Measurements from ENCODE around the gene NLGN1.
"Not testable (repeated sequence)": the region's sequence is repeated elsewhere in the genome, so short reads cannot be mapped to it uniquely, and the experiment has no call there.

NLGN1 gene

GRCh38 chr3:174198199-174198598 is 800.7 kb downstream of the NLGN1 start:
- DNase-seq (ENCODE audit: insufficient read length), result no peak
- FAIRE-seq, result no peak
- TF ChIP-seq POLR2A (IDR thresholded peaks at IDR 0.05; ENCODE audit: low read depth, low read length) (no peak), POLR2AphosphoS5 (IDR thresholded peaks at IDR 0.05; ENCODE audit: low read depth, low read length) (no peak), TAF1 (IDR thresholded peaks at IDR 0.05; ENCODE audit: borderline replicate concordance, low read depth, low read length) (no peak)

GRCh38 chr3:174199696-174200095 is 802.2 kb downstream of the NLGN1 start:
- TF ChIP-seq POLR2A (IDR thresholded peaks at IDR 0.05; ENCODE audit: low read depth, low read length) (no peak), POLR2AphosphoS5 (IDR thresholded peaks at IDR 0.05; ENCODE audit: low read depth, low read length) (no peak), TAF1 (IDR thresholded peaks at IDR 0.05; ENCODE audit: borderline replicate concordance, low read depth, low read length) (no peak)
- no peak for FAIRE-seq
- no peak for DNase-seq (ENCODE audit: insufficient read length)

- FAIRE-seq, result no peak
- no peak for TF ChIP-seq POLR2AphosphoS5 (IDR thresholded peaks at IDR 0.05; ENCODE audit: low read depth, low read length)
- no peak for TF ChIP-seq TAF1 (IDR thresholded peaks at IDR 0.05; ENCODE audit: borderline replicate concordance, low read depth, low read length)
- TF ChIP-seq POLR2A (IDR thresholded peaks at IDR 0.05; ENCODE audit: low read depth, low read length), result no peak
These were observed 804.6 kb downstream of the NLGN1 start for GRCh38 chr3:174202116-174202515.

GRCh38 chr3:174202561-174202960 is 805.0 kb downstream of the NLGN1 start:
- TF ChIP-seq POLR2AphosphoS5 (IDR thresholded peaks at IDR 0.05; ENCODE audit: low read depth, low read length) (no peak), TAF1 (IDR thresholded peaks at IDR 0.05; ENCODE audit: borderline replicate concordance, low read depth, low read length) (no peak), POLR2A (IDR thresholded peaks at IDR 0.05; ENCODE audit: low read depth, low read length) (no peak)
- no peak for DNase-seq (ENCODE audit: insufficient read length)
- FAIRE-seq, result no peak

More at GRCh38 chr3:174202116-174202515, 804.6 kb downstream of the NLGN1 start:
- no peak for DNase-seq (ENCODE audit: insufficient read length)

- FAIRE-seq (no peak), DNase-seq (ENCODE audit: insufficient read length) (no peak)
- TF ChIP-seq TAF1 (IDR thresholded peaks at IDR 0.05; ENCODE audit: borderline replicate concordance, low read depth, low read length) (no peak), POLR2A (IDR thresholded peaks at IDR 0.05; ENCODE audit: low read depth, low read length) (no peak), POLR2AphosphoS5 (IDR thresholded peaks at IDR 0.05; ENCODE audit: low read depth, low read length) (no peak)
These were observed 807.2 kb downstream of the NLGN1 start for GRCh38 chr3:174204765-174205164.

- DNase-seq (ENCODE audit: insufficient read length) (no peak), FAIRE-seq (no peak)
- no peak for TF ChIP-seq POLR2A (IDR thresholded peaks at IDR 0.05; ENCODE audit: low read depth, low read length)
- no peak for TF ChIP-seq POLR2AphosphoS5 (IDR thresholded peaks at IDR 0.05; ENCODE audit: low read depth, low read length)
- no peak for TF ChIP-seq TAF1 (IDR thresholded peaks at IDR 0.05; ENCODE audit: borderline replicate concordance, low read depth, low read length)
These were observed 809.2 kb downstream of the NLGN1 start for GRCh38 chr3:174206607-174207192.

- DNase-seq (ENCODE audit: insufficient read length) (no peak), FAIRE-seq (no peak)
- no peak for TF ChIP-seq POLR2A (IDR thresholded peaks at IDR 0.05; ENCODE audit: low read depth, low read length)
- TF ChIP-seq TAF1 (IDR thresholded peaks at IDR 0.05; ENCODE audit: borderline replicate concordance, low read depth, low read length), result no peak
- no peak for TF ChIP-seq POLR2AphosphoS5 (IDR thresholded peaks at IDR 0.05; ENCODE audit: low read depth, low read length)
These were observed 810.6 kb downstream of the NLGN1 start for GRCh38 chr3:174208161-174208560.

- not testable (repeated sequence) for FAIRE-seq; DNase-seq (ENCODE audit: insufficient read length)
These were observed 814.4 kb downstream of the NLGN1 start for GRCh38 chr3:174211896-174212295.

- TF ChIP-seq POLR2AphosphoS5 (IDR thresholded peaks at IDR 0.05; ENCODE audit: low read depth, low read length) (no peak), POLR2A (IDR thresholded peaks at IDR 0.05; ENCODE audit: low read depth, low read length) (no peak), TAF1 (IDR thresholded peaks at IDR 0.05; ENCODE audit: borderline replicate concordance, low read depth, low read length) (no peak)
- FAIRE-seq (no peak), DNase-seq (ENCODE audit: insufficient read length) (no peak)
These were observed 817.9 kb downstream of the NLGN1 start for GRCh38 chr3:174215456-174215855.

- FAIRE-seq (no peak), DNase-seq (ENCODE audit: insufficient read length) (no peak)
- TF ChIP-seq TAF1 (IDR thresholded peaks at IDR 0.05; ENCODE audit: borderline replicate concordance, low read depth, low read length) (no peak), POLR2AphosphoS5 (IDR thresholded peaks at IDR 0.05; ENCODE audit: low read depth, low read length) (no peak), POLR2A (IDR thresholded peaks at IDR 0.05; ENCODE audit: low read depth, low read length) (no peak)
These were observed 818.5 kb downstream of the NLGN1 start for GRCh38 chr3:174216019-174216418.

- DNase-seq (ENCODE audit: insufficient read length) (no peak), FAIRE-seq (no peak)
These were observed 819.6 kb downstream of the NLGN1 start for GRCh38 chr3:174216946-174217718.

GRCh38 chr3:174218016-174218415 is 820.5 kb downstream of the NLGN1 start:
- TF ChIP-seq POLR2A (IDR thresholded peaks at IDR 0.05; ENCODE audit: low read depth, low read length) (no peak), TAF1 (IDR thresholded peaks at IDR 0.05; ENCODE audit: borderline replicate concordance, low read depth, low read length) (no peak), POLR2AphosphoS5 (IDR thresholded peaks at IDR 0.05; ENCODE audit: low read depth, low read length) (no peak)
- DNase-seq (ENCODE audit: insufficient read length) (no peak), FAIRE-seq (no peak)

More at GRCh38 chr3:174216946-174217718, 819.6 kb downstream of the NLGN1 start:
- TF ChIP-seq TAF1 (IDR thresholded peaks at IDR 0.05; ENCODE audit: borderline replicate concordance, low read depth, low read length) (no peak), POLR2AphosphoS5 (IDR thresholded peaks at IDR 0.05; ENCODE audit: low read depth, low read length) (no peak), POLR2A (IDR thresholded peaks at IDR 0.05; ENCODE audit: low read depth, low read length) (no peak)

Data from GM12892 (cell line).